Lung (tissue), 12 donors: Measurements from ENCODE around the gene KLHL36. TPM values are rescaled to one million over a fixed set of nuclear protein-coding genes. Genes with fewer than 3 reads are reported as not detected.

Experiments used
- ATAC-seq: fragments of 200-7000 bp; cut with Tn5 transposase; one replicate; pipeline ENCODE4 v1.9.1; 2020; ENCODE audit warnings: moderate number of reproducible peaks; ENCODE audit not compliant: insufficient read depth, low FRiP score
- DNase-seq, 3 donors: peaks; one replicate each; pipeline ENCODE4 v3.0.0-alpha.2; 2013 to 2017
- H3K27ac ChIP-seq, 2 donors: one replicate each; pipeline ENCODE4 v1.5.1; 2013; ENCODE audit warnings: mild to moderate bottlenecking in 2 of 2, moderate library complexity in 2 of 2, control low read depth in 1 of 2, inconsistent platforms in 1 of 2, low read depth in 1 of 2, low read length in 1 of 2
- H3K27me3 ChIP-seq, 3 donors: one replicate each; pipeline ENCODE4 v1.5.1; 2013; ENCODE audit warnings: low read length in 2 of 3; ENCODE audit not compliant: control insufficient read depth in 3 of 3, insufficient read depth in 3 of 3
- H3K36me3 ChIP-seq, 4 donors: one replicate each; pipeline ENCODE4 v1.5.1; 2013; ENCODE audit warnings: low read length in 4 of 4, mild to moderate bottlenecking in 1 of 4, moderate library complexity in 1 of 4; ENCODE audit not compliant: control insufficient read depth in 4 of 4, insufficient read depth in 4 of 4
- H3K4me1 ChIP-seq, 5 donors: one replicate each; pipeline ENCODE4 v1.5.1; 2013; ENCODE audit warnings: low read length in 5 of 5, mild to moderate bottlenecking in 2 of 5, moderate library complexity in 1 of 5; ENCODE audit not compliant: control insufficient read depth in 5 of 5, insufficient read depth in 5 of 5
- H3K4me3 ChIP-seq: one replicate; pipeline ENCODE4 v1.5.1; 2013; ENCODE audit warnings: mild to moderate bottlenecking, control low read depth, moderate library complexity
- H3K9ac ChIP-seq, 2 donors: one replicate each; pipeline ENCODE4 v1.5.1; 2013; ENCODE audit warnings: low read length in 2 of 2, control low read depth in 1 of 2; ENCODE audit not compliant: insufficient read depth in 1 of 2
- H3K9me3 ChIP-seq, 4 donors: one replicate each; pipeline ENCODE4 v1.5.1; 2013; ENCODE audit warnings: low read length in 3 of 4, mild to moderate bottlenecking in 1 of 4, moderate library complexity in 1 of 4; ENCODE audit not compliant: control insufficient read depth in 4 of 4, insufficient read depth in 3 of 4
- CTCF ChIP-seq: IDR thresholded peaks from 2 replicates; pipeline ENCODE4 v1.5.1; 2012; ENCODE audit warnings: mild to moderate bottlenecking; ENCODE audit errors: control extremely low read depth, extremely low read depth
- WGBS, 2 donors: extraction: QIAGEN DNeasy Blood & Tissue Kit; methylation state at CpG; one replicate each; pipeline ENCODE4 v1.1.7; 2013; 5-methylcytosine and 5-hydroxymethylcytosine counted together
- polyA plus RNA-seq, 2 donors: library from polyadenylated mRNA; stranded (reverse); fragments of 200-250 nt; gene quantifications; one replicate each; pipeline ENCODE4 v1.2.1, GENCODE V29; 2013
- total RNA-seq, 2 donors: library from RNA; depleted of rRNA in 1 of 2; stranded (reverse); fragments of >200 nt in 1 of 2; gene quantifications; one replicate each; pipeline ENCODE4 v1.2.1, GENCODE V29; 2014 to 2021
- donor health status: control.
- donor health status: control.
- donor health status: Bipolar disorder and iron deficiency.
- donor health status: healthy.
- donor health status: DM: yes; HTN: yes; CAD: no.

Gene KLHL36
- total and polyA plus RNA-seq, 4 donors: 18.1 to 52.7 (median 32.3) TPM

GRCh38 chr16:84614968-84615813 is 33.1 kb upstream of the KLHL36 start:
- DNase-seq: no peak
- no peak for TF ChIP-seq CTCF
- Histone ChIP-seq H3K36me3 (peaks cover 0 to 4% (median 0%) of the 10 kb centered on the region in 4 donors), H3K4me1 (peaks cover 0 to 45% (median 18%) of the 10 kb centered on the region in 5 donors), H3K27ac (no peak overlapping the region), H3K4me3 (no peak overlapping the region), H3K27me3 (no peaks in the 10 kb centered on the region), H3K9ac (no peak overlapping the region), H3K9me3 (no peaks in the 10 kb centered on the region)
- WGBS, 2 donors: 64 to 71% methylated on average over 20 of the region's 20 CpGs
- no peak for ATAC-seq

GRCh38 chr16:84616515-84616914 is 31.8 kb upstream of the KLHL36 start:
- H3K4me3 ChIP-seq: peak overlapping the region; percentile 78
- DNase-seq: peak in 1 of 3 donors; percentile 38

GRCh38 chr16:84617041-84617790 is 31.1 kb upstream of the KLHL36 start:
- no peak for TF ChIP-seq CTCF
- ATAC-seq: no peak
- peaks cover 0 to 29% (median 15%) of the 10 kb centered on the region in 5 donors for H3K4me1 ChIP-seq

More at GRCh38 chr16:84616515-84616914, 31.8 kb upstream of the KLHL36 start:
- no peak for TF ChIP-seq CTCF
- Histone ChIP-seq H3K9me3 (no peaks in the 10 kb centered on the region), H3K27ac (peak overlapping the region in 1 of 2 donors; percentile 11), H3K9ac (peak overlapping the region in 1 of 2 donors; percentile 39), H3K4me1 (peaks cover 0 to 36% (median 18%) of the 10 kb centered on the region in 5 donors), H3K27me3 (no peaks in the 10 kb centered on the region), H3K36me3 (peaks cover 0 to 4% (median 0%) of the 10 kb centered on the region in 4 donors)
- 41 to 56% methylated on average over 13 of the region's 13 CpGs for WGBS, 2 donors
- no peak for ATAC-seq

More at GRCh38 chr16:84617041-84617790, 31.1 kb upstream of the KLHL36 start:
- Histone ChIP-seq H3K9ac (no peak overlapping the region), H3K9me3 (no peaks in the 10 kb centered on the region), H3K36me3 (peaks cover 0 to 4% (median 0%) of the 10 kb centered on the region in 4 donors), H3K27me3 (no peaks in the 10 kb centered on the region), H3K27ac (peak overlapping the region; percentile 57 to 71), H3K4me3 (peak overlapping the region; percentile 78)
- 3 to 4% methylated on average over 54 of the region's 54 CpGs for WGBS, 2 donors
- DNase-seq: peak in 1 of 3 donors; percentile 24
